Measurements from ENCODE around the gene C20orf202.

DNA sequence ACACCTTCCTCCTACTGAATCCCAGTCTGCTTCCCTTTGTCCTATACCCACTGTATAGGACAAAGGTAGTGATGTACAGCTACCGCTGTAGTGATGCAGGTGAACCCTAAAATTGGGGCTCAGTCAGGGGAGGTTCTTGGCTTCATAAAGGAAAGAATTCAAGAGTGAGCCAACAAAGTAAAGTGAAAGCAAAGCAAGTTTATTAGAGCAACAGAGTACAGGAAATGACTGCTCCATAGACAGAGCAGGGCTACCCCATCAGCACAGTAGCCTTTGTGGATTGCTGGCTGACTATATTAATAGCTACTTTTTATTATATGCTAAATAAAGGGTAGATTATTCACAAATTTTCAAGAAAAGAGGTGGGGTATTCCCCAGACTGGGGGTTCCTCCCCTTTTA is 3.3 kb upstream of the C20orf202 start:
- no peak for TF ChIP-seq POLR2AphosphoS5 (IDR thresholded peaks at IDR 0.05; ENCODE audit: low read depth, low read length)
- no peak for TF ChIP-seq RAD21 (IDR thresholded peaks at IDR 0.05; ENCODE audit: low read length)
- TF ChIP-seq, protein P1, sequence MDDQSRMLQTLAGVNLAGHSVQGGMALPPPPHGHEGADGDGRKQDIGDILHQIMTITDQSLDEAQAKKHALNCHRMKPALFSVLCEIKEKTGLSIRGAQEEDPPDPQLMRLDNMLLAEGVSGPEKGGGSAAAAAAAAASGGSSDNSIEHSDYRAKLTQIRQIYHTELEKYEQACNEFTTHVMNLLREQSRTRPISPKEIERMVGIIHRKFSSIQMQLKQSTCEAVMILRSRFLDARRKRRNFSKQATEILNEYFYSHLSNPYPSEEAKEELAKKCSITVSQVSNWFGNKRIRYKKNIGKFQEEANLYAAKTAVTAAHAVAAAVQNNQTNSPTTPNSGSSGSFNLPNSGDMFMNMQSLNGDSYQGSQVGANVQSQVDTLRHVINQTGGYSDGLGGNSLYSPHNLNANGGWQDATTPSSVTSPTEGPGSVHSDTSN (IDR thresholded peaks at IDR 0.05): no peak
- TF ChIP-seq, protein P2, sequence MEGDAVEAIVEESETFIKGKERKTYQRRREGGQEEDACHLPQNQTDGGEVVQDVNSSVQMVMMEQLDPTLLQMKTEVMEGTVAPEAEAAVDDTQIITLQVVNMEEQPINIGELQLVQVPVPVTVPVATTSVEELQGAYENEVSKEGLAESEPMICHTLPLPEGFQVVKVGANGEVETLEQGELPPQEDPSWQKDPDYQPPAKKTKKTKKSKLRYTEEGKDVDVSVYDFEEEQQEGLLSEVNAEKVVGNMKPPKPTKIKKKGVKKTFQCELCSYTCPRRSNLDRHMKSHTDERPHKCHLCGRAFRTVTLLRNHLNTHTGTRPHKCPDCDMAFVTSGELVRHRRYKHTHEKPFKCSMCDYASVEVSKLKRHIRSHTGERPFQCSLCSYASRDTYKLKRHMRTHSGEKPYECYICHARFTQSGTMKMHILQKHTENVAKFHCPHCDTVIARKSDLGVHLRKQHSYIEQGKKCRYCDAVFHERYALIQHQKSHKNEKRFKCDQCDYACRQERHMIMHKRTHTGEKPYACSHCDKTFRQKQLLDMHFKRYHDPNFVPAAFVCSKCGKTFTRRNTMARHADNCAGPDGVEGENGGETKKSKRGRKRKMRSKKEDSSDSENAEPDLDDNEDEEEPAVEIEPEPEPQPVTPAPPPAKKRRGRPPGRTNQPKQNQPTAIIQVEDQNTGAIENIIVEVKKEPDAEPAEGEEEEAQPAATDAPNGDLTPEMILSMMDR (IDR thresholded peaks at IDR 0.05): no peak
- no peak for TF ChIP-seq TEAD4 (IDR thresholded peaks at IDR 0.05; ENCODE audit: borderline replicate concordance, insufficient read depth)

Measured in SK-N-SH (cell line).